GM19397 (cell line): ENCODE results near the gene RAET1G.
A peak's percentile ranks its signal among the peaks of the same experiment; 100 is the strongest.
"Not testable (repeated sequence)": the region's sequence is repeated elsewhere in the genome, so short reads cannot be mapped to it uniquely, and the experiment has no call there.

Experiments
- ATAC-seq: cut with Tn5 transposase; IDR thresholded peaks from one replicate; pipeline ENCODE4 v1.9.1; 2021; ENCODE audit warnings: mild to moderate bottlenecking, moderate library complexity; ENCODE audit not compliant: unreplicated experiment

The RAET1G gene

GRCh38 chr6:149954328-149954983 is 31.5 kb upstream of the RAET1G start:
- ATAC-seq: not testable (repeated sequence)

GRCh38 chr6:149953934-149954327 is 31.0 kb upstream of the RAET1G start:
- ATAC-seq: not testable (repeated sequence)

- ATAC-seq: not testable (repeated sequence)
Observed at GRCh38 chr6:149953390-149953789, 30.5 kb upstream of the RAET1G start.

GRCh38 chr6:149951626-149952025 is 28.7 kb upstream of the RAET1G start:
- ATAC-seq: no peak

GRCh38 chr6:149951096-149951495 is 28.2 kb upstream of the RAET1G start:
- no peak for ATAC-seq

- no peak for ATAC-seq
Observed at GRCh38 chr6:149950423-149950822, 27.5 kb upstream of the RAET1G start.

GRCh38 chr6:149948616-149949015 is 25.7 kb upstream of the RAET1G start:
- ATAC-seq: no peak

- no peak for ATAC-seq
Observed at GRCh38 chr6:149948011-149948410, 25.1 kb upstream of the RAET1G start.

- not testable (repeated sequence) for ATAC-seq
Observed at GRCh38 chr6:149947533-149947932, 24.6 kb upstream of the RAET1G start.

GRCh38 chr6:149946631-149947030 is 23.7 kb upstream of the RAET1G start:
- not testable (repeated sequence) for ATAC-seq

GRCh38 chr6:149945276-149945675 is 22.4 kb upstream of the RAET1G start:
- not testable (repeated sequence) for ATAC-seq

- ATAC-seq: not testable (repeated sequence)
Observed at GRCh38 chr6:149943321-149943720, 20.4 kb upstream of the RAET1G start.

- ATAC-seq: no peak
Observed at GRCh38 chr6:149942461-149942829, 19.5 kb upstream of the RAET1G start.

- no peak for ATAC-seq
Observed at GRCh38 chr6:149941583-149942460, 18.9 kb upstream of the RAET1G start, which contains the start of gene ULBP2. ULBP2 (plus strand) TSS chr6:149942014; CDS start chr6:149942073, 59 bp downstream.

- ATAC-seq: no peak
Observed at GRCh38 chr6:149940672-149940982, 17.7 kb upstream of the RAET1G start.

GRCh38 chr6:149939909-149940671 is 17.2 kb upstream of the RAET1G start:
- ATAC-seq: no peak

GRCh38 chr6:149939356-149939648 is 16.4 kb upstream of the RAET1G start:
- ATAC-seq: no peak

GRCh38 chr6:149938571-149939355 is 15.8 kb upstream of the RAET1G start:
- peak; percentile 82 for ATAC-seq

GRCh38 chr6:149938013-149938570 is 15.2 kb upstream of the RAET1G start:
- ATAC-seq: not testable (repeated sequence)

- ATAC-seq: no peak
Observed at GRCh38 chr6:149936743-149937142, 13.8 kb upstream of the RAET1G start.

- no peak for ATAC-seq
Observed at GRCh38 chr6:149935668-149936067, 12.7 kb upstream of the RAET1G start.
